ENCODE measurements around the gene LINGO1. TPM values are rescaled to one million over a fixed set of nuclear protein-coding genes. Genes with fewer than 3 reads are reported as not detected.

LINGO1 gene
- total and polyA plus RNA-seq, 9 of the 15 experiments (the other 6 are each of a cell fraction or from before 2014, with no cell fraction given), result 0.07 to 15.3 (median 2.1) TPM

DNA sequence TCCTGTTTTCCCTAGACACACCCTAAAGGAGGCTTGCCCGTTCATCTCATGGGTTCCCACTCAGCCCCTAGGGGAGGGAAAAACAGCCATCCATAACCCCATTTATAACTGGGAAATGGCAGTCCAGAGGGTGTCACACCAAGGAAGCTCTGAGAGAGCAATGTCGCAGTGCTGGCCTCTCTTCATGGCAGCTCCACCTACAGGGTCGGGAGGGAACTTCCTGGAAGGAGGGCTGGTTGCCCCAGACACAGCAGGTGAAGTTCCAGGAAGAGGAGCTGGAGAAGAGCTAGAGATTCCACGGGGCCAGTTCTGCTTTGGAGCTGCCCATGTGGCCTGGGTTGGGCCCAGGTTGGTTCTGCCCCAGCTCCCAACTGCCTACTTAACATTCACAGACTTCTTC lies 22.3 kb upstream of the LINGO1 start (continued):
- TF ChIP-seq RAD21 (CRISPR knock-in tag; conservative IDR thresholded peaks at IDR 0.05 in 1 of 2, IDR thresholded peaks at IDR 0.05 in 1 of 2) (peak in 1 of 2 experiments; percentile 42; a peak in 1 of 4 replicates), CLOCK (CRISPR knock-in tag; IDR thresholded peaks at IDR 0.05; ENCODE audit: borderline replicate concordance) (no peak), POLR2AphosphoS5 (IDR thresholded peaks at IDR 0.05; ENCODE audit: control insufficient read depth, insufficient read depth, low read depth, low read length) (no peak), ILF3 (IDR thresholded peaks at IDR 0.05; ENCODE audit: borderline replicate concordance) (no peak), REST (IDR thresholded peaks at IDR 0.05; ENCODE audit: borderline replicate concordance) (peak; percentile 20; the same call in 1 of the 2 replicates), REST (CRISPR knock-in tag; IDR thresholded peaks at IDR 0.05; ENCODE audit: low read depth) (no peak), USF1 (CRISPR knock-in tag; IDR thresholded peaks at IDR 0.05) (no peak)
